NCI-H1105 (cell line): ENCODE measurements around the gene CLEC20A.

ENCODE experiments used
- DNase-seq: peaks from one replicate; lab custom pipeline; 2025; lab: John Stamatoyannopoulos, UW

CLEC20A gene

DNA sequence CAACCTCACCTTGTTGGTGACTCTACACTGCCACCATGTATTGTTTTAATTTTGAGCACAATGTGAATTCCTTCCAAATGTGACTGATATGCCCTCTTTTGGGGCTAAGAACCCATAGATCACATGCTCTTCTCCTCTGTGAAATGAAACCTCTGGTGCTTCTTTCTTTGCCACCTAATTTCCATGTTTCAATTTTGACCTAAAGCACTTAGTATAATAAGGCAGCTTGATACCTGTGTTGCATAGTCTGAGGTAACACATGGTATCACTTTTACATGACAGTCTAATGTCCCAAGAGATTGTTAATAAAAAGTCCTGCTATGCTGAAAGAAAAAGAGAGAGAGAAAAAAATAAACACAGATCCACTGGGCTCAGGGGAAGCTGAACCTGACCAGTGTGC is 24.2 kb downstream of the CLEC20A start:
- DNase-seq, result no peak

DNA sequence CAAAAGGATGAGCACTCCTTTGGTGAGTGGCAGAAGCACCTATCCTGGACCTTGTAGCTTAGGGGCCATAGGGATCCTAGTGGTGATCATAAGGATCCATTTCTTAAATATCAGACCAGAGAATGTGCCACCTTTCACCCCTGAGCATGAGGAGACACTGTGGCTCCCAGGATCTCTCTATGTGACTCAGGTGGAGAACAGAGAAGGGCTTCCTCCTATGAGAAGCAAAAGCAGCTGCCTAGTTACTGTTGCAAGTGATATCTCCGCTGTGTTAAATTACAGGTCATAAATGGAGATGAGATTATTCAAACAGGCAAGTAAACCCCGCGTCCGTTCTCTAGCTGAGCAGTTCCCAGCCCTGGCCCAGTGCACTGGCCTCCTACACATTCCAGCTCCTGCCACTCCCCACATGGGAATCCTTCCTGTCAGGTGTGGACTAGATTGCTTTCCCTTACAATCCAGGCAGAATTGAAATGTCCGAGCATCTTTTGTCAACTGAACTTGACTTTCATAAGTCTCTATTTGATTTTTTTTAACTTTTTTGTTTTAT is 26.3 kb downstream of the CLEC20A start:
- no peak for DNase-seq

DNA sequence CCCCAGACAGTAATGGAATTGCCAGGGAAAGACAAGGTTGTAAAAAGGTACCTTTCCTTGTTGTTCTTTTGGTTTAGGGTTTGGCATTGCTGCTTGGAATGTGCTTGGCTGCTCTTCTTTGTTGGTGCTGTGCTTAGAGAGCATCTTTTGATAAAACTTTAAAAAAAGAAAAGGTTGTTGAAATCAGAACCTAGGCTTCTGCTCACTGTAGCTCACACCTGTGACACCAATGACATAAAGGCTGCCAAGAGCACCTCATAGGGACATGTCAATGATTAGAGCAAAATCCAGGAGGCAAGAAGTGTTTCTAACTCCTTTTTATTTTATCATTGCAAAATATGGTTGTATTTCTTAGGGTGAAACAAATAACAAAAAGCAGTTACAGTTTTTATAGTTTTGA is 28.9 kb downstream of the CLEC20A start:
- DNase-seq, result no peak

DNA sequence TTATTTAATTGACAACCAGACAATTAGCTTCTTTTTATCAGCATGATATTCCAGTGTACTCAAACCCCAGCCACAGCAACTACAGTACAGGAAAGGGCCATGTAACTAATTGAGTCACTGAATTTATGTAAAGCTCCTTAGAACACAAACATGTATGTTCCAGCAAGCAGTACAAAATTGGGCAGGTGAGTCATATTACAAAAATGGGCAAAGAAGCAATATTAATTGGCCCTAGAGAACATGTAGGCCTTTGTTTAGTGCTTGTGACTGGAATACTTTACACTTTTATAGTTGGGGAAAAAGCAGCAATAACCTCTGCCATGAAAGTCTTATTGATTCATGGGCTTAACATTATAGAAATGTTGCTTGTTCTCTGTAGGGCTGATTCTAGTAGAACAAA is 31.8 kb downstream of the CLEC20A start:
- DNase-seq, result no peak

DNA sequence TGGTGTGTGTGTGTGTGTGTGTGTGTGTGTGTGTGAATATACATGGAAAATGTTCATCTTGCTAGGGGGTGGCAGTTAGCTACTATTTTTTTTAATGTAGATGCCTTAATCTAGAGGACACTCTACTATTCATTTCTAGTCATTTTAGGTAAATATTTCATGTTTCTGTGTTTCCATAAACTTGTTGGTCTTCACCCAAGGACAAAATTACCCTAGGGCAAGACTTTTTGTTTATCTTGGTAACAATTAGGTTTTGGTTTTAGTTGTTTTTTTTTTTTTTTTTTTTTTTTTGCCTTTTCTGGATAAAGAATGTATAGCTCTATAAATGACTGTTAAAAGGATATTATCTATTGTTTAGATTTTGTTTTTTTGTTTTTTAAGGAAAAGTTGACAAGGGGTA is 32.2 kb downstream of the CLEC20A start:
- DNase-seq, result no peak

DNA sequence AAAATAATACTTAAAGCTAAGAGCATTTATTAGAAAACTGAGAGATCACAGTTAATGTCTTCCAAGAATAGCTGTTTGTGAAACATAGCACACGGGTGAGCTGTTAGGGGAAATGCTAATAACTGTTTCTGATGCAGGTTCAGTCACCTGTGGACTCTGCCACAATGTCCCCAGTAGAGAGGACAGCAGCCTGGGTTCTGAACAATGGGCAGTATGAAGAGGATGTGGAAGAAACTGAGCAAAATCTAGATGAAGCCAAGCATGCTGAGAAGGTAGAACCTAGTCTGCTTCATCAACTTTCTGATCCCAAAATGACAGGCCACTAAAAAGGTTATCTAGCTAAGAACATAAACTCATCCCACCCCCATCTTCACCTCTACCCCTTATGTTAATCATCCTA is 32.6 kb downstream of the CLEC20A start:
- DNase-seq, result no peak

DNA sequence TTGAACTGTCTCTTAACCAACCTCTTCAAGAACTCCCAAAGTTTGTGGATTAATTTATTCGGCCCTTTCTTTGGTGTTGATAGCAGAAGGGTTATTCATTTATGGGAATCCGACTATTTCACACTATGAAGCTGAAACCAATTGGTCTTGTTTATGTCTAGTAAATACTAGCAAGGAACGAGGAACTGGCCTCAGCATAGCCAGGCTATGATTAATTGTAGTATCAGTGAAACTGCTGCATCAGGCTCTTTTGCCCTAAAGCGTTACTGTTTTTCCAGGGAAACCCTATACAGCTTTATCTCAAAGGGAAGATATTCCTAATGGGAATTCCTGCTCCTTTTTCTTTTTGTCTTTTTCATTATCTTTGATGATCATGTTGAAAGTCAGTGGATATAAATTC is 35.1 kb downstream of the CLEC20A start:
- DNase-seq, result no peak

DNA sequence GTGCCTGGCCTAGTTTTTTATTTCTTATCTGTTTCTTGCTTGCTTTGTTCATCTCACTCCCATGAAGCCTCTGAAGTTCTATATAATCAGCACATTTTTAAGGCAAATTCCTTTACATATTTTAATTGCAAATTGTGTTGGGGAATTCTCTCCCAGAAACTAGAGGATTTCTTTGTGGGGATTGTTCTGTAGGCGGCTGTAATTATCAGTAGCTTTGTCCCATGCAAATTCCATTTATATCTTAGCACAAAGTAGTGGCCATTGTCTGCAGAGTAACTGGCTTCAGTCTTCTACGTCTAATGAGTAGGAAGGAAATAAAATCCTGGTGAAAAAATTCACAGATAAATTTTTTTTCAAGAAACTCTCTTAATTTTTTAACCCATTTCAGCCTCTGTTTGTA is 35.7 kb downstream of the CLEC20A start:
- no peak for DNase-seq

DNA sequence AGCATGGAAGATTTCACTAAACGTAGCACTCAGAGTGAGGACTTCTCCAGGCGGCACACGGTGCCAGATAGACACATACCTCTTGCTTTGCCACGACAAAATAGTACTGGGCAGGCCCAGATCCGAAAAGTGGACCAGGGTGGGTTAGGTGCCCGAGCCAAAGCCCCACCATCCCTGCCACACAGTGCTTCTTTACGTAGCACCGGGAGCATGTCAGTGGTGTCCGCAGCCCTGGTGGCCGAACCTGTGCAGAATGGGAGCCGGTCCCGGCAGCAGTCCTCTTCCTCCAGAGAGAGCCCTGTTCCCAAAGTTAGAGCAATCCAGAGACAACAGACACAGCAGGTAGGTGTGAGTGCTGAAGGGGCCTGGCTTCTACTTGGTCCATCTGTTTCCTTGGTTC is 38.6 kb downstream of the CLEC20A start:
- no peak for DNase-seq

DNA sequence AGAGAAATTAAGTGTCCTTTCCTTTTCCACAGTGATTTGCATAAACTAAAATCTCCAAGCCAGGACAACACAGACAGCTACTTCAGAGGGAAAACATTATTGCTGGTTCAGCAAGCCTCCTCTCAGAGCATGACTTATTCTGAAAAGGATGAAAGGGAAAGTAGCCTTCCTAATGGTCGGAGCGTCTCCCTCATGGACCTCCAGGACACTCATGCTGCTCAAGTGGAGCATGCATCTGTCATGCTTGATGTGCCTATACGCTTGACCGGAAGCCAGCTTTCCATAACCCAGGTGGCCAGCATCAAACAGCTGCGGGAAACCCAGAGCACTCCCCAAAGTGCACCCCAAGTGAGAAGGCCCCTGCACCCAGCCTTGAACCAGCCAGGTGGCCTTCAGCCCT is 39.1 kb downstream of the CLEC20A start:
- DNase-seq, result no peak

DNA sequence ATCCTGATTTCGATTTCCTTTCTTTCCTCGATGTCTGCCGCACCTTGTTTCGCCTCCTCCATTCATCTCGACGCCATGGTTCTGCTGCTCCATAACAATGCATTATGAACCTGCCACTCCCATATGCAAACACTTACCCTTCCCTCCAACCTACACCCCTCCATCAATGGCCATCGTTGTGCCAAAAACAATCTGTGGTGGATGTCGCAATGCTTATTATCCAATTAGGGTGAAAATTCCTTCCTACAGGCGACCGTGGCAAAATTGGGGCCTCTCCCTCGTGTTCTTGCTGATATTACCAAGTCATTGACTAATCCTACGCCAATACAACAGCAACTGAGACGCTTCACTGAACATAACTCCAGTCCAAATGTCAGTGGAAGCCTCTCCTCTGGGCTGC is 40.3 kb downstream of the CLEC20A start:
- no peak for DNase-seq

DNA sequence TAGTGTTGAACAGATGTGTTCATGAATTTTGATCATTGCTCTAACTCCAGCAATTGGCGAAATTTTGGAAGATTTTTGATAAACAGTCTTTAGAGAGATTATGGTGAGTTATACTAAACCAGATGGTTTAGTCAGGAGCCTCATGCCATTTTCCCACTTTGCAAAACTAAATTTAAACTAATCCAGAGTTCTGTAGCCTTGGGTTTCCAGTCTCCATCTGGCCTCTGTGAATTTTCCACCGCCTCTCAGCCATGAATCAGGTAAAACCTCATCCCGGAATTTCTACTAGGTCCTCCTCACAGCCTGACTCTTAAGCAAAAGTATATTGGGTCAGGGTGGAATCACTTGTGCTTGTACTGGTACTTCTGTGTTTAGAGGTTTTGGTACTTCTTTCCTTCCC is 44.8 kb downstream of the CLEC20A start:
- DNase-seq, result no peak

DNA sequence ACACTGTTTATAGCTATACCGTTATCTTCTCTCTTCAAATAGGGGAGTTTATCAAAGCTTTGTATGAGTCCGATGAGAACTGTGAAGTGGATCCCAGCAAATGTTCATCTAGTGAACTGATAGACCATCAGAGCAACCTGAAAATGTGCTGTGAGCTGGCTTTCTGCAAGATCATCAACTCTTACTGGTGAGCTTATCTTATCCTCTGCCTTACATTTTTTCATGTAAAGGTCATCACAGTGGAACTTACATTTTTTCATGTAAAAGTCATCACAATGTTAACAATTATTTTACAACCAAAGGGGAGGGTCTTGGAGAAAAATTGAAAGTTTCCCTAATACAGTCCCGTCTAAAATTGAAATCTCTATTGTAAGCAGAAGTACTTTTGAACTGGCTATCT is 45.2 kb downstream of the CLEC20A start:
- no peak for DNase-seq

DNA sequence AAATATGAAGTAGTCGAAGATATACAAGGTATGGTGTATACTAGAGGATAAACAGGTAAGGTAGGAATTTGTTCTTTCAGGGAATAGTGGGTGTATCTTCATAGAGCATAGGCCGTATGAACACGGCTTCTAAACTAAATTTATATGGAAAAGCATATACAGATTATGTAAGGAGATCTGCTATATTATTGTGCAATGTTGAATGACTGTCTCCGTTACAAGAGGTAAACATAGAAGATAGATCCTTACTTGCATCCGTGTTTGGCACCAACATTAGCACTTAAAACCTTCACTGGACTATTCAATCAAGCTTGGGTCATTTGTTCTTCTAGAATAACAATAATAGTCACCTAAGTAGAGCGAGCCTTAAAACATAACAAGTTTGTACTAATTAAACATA is 45.9 kb downstream of the CLEC20A start:
- DNase-seq, result no peak

DNA sequence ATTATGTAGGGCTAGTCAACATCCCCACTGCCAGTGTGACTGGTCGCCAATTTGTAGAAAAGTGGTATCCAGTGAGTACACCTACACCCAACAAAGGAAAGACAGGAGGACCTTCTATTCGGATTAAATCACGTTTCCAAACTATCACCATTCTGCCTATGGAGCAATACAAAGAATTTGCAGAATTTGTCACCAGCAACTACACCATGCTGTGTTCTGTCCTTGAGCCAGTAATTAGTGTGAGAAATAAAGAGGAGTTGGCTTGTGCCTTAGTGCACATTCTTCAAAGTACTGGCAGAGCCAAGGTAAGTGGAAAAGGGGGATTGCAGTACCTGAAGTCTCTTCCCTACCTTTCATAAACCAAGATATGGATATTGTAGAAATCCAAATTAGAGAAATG is 53.8 kb downstream of the CLEC20A start:
- no peak for DNase-seq

DNA sequence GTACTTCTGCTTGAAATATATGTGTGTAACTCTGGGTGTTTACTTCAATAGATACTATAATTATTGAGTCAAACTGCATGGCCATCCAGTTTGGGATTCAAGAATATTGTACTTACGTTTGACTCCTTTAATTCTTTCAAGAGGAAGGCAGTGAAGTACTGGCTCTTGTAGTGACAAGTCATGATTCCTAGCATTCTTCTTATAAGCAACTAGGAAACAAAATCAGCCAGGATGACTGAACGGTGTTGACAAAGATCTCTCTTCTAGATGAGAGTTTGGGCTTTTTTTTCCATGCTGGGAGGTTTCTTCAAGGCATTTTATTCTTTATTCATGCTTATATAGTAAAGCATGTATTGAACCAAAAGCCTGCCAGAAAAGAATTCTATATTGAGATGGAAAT is 58.3 kb downstream of the CLEC20A start:
- DNase-seq, result no peak

DNA sequence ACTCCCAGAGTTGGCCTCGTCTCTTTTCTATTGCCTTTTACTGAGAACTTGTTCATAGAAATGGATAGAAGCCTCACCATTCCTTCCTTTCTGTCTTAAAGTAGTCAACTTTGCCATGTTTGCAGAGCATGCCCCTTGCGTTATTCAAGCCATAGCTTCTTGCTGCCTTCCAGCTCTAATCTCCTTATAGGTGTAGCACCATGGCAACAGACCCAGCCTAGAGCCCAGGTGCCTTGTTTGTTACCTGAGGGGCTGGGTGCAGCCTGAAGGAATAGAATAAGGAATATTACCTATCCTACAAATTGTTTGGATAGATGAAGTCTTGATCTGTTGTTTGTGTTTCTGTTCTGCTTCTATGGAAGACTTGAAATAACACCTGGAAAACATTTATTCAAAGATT is 59.9 kb downstream of the CLEC20A start:
- no peak for DNase-seq

DNA sequence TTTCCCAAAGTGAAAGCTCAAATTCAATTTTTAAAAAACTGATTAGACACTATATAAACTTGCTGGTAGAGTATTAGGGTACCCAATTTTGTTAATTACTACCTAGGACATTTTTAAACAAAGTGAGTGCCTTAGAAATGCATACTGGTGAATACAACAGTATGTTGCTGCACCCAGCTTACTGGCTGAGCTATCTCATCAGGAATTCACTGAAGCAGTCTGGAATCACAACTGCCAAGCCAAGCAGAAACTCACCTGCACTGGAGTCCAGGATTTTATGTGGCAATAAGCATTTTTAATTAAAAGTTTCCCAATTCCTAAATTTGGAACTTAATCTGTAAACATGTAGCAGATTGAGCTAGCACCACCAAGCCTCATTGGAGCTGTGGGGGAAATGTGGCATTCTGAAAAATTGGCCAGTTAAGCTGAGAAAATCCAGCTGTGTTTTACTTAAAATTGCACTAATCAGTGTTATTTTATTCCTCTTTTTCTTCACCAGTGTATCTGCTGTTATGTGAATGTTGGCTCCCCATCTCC is 61.8 kb downstream of the CLEC20A start:
- DNase-seq, result no peak

DNA sequence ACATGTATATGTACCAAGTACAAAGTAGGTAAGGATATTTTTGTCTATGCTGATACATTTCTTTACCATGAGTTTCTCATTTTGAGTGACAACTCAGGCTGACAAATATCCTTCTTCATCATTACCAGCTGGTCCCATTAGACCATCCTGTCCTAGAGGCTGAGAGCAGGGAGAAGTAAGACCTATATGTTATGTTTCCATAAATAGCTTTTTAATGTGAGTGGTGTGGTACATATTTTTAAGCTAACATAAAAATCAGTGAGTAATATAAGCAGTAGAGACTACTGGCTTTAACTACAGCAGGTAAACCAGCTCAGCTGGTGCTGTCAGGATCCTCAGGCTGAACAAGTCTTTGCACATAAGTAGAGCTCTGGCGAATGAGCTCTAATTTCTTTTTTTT is 62.4 kb downstream of the CLEC20A start:
- no peak for DNase-seq
